Amniotic epithelial cell (primary cell): ENCODE measurements around the gene MANSC1.
"Not testable (repeated sequence)": the region's sequence is repeated elsewhere in the genome, so short reads cannot be mapped to it uniquely, and the experiment has no call there.

Experiments used
- DNase-seq: peaks from one replicate; pipeline ENCODE4 v3.0.0-alpha.2; 2010; ENCODE audit warnings: low read depth

The MANSC1 gene

DNA sequence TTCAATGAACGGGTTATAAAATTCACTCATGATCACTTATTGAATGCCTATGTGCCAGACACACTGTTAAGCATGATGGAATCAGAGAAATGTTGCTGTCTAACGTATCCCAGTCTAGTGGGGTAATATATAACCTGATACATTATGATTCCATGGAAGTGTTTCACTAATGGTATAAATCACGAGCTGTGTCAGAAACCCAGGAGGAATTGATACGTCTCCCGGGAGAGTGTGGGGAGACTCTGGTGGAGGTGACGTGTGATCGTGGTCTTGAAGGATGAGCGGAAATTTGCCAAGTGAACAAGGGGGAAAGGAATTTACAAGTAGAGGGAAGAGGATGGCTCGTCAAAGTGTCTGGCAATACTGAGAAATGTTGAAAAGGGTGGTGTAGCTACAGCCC lies 26.5 kb downstream of the MANSC1 start:
- DNase-seq: no peak

GRCh38 chr12:12323118-12323517 lies 26.9 kb downstream of the MANSC1 start:
- DNase-seq: no peak

- no peak for DNase-seq
Measured at GRCh38 chr12:12319451-12320183, 30.4 kb downstream of the MANSC1 start.

- DNase-seq: no peak
Measured at GRCh38 chr12:12315838-12316237, 34.2 kb downstream of the MANSC1 start.

DNA sequence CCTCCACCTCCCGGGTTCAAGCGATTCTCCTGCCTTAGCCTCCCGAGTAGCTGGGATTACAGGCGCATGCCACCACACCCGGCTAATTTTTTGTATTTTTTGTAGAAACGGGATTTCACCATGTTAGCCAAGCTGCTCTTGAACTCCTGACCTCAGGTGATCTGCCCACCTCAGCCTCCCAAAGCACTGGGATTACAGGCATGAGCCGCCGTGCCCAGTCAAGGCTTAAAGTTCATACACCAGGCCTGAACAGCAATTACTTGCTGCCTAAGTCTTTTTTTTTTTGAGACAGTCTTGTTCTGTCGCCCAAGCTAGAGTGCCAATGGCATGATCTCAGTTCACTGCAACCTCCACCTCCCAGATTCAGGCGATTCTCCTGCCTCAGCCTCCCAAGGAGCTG lies 39.3 kb downstream of the MANSC1 start:
- DNase-seq: not testable (repeated sequence)

DNA sequence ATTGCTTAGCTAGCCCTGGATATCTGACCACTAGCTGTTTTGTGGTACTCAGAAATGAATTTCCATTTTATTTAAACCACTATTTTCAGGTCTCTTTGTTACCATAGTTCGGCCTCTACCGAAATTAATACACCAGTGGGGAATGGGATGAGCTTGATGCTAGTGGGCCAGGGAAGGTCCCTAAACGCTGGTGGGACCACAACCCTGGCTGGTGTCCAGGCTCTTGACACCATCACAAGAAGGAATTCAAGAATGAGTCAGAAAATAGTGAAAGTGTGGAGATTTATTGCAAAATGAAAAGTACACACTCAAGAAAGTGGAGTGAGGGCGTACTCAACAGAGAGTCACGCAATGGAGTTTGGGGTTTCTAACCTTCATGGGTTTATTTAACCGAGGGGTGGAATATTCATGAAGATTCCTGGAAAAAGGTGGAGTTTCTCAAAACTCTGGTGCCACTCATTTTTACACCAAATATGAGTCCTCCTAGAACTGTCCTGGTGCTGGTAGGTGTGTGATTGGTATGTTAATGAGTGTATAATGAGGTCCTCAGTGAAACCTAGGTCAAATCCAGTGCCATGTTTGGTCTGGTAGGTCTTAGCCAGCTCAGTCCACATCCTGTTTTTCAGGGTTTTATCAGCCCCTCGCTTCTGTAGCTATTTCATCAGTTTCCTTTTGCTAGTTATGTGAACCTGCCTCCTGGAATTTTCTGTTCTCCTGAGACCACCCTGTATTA lies 44.3 kb downstream of the MANSC1 start:
- DNase-seq: no peak

DNA sequence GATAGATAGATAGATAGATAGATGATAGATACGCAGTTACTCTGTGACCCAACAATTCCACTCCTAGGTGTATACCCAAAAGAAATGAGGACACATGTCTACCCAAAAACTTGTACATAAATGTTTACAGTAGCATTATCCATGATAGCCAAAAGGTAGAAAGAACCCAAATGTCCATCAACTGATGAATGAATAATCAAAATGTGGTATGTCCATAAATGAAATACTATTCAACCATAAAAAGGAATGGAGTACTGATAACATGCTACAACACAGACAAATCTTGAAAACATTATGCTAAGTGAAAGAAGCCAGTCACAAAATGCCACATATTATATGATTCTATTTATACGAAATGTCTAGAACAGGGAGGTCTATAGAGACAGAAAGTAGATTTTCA lies 47.1 kb downstream of the MANSC1 start:
- no peak for DNase-seq

DNA sequence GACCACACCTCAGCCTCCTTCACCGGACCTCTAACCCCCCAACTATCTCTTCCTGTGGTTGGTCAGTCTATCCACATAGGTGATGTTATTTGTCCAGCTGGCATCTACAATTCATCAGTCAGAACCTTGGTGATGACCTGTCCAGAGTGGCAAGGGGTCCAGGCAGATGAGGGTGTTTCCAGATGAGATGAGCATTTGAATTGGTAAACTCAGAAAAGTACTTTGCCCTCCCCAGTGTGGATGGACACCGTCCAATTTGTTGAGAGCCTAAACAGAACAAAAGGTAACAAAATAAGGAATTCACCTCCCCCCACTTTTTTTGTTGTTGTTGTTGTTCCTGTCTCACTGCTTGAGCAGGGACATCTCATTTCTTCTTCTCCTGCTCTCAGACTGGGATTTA lies 48.9 kb downstream of the MANSC1 start:
- DNase-seq: no peak

- DNase-seq: no peak
Measured at GRCh38 chr12:12297201-12297830, 52.7 kb downstream of the MANSC1 start.

DNA sequence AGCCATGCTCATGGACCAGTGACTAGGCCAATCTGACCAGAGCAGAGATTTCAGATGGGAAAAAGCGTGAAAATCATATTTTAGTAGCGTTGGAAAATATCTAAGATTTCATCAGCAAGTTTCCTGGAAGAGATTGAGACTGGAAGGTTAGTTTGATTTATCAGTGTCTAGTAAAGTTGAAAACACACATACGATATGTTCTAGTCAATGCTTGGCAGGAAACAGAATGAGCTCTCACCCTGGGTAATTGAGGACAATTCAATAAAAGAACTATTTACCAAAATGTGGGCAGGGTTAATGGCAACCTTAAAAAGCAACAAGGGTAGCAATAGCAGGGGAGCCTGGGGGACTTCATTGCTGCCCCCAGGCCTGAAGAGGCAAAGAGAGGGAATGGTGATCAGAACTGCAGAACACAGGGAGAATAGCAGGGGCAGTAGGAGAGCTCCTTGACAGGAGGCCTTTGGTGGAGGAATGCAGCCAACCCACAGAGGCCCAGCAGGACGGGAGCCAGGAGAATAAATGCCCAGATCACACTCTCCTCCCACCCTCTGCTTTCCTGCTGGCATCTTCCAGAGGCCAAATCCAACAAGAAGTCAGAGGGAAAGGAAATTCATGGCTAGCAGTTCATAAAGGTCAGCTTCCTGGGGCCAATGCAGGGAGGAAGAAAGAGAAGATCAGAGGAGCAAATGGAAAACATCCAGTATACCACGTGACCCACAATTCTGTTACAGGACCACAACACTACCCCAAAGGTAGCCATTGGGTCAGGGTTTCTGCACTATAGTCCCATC lies 55.6 kb downstream of the MANSC1 start:
- peak; percentile 41 for DNase-seq

DNA sequence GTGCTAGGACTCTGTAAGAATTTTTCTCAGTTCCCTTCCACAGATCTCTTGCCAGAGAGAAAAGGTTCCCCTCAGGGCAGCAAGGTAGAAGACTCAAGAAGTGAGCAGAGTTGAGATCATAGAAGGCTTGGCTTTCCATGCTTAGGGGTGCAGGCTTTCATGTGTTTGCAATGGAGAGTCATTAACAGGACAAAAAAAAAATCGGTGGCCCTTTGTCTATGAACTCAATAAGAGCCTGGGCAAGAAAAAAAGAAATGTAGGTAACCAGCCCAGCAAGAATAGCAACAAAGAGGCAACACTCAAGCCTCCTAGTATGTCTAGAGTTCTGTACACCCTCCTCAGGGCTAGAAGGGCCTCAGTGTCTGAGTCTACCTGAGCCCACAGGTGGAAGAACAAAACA lies 59.8 kb downstream of the MANSC1 start:
- no peak for DNase-seq

DNA sequence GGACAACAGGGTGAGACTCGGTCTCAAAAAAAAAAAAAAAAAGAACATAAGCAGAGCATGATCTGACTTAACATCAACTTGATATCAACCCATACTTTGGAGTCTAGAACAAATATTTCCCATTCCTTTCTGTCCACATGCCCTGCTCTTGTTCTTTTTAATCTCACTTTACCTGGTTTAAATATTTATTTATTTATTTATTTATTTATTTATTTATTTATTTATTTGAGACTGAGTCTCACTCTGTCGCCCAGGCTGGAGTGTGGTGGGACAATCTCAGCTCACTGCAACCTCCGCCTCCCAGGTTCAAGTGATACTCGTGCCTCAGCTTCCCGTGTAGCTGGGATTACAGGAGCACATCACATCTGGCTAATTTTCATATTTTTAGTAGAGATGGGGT lies 63.6 kb downstream of the MANSC1 start:
- no peak for DNase-seq

DNA sequence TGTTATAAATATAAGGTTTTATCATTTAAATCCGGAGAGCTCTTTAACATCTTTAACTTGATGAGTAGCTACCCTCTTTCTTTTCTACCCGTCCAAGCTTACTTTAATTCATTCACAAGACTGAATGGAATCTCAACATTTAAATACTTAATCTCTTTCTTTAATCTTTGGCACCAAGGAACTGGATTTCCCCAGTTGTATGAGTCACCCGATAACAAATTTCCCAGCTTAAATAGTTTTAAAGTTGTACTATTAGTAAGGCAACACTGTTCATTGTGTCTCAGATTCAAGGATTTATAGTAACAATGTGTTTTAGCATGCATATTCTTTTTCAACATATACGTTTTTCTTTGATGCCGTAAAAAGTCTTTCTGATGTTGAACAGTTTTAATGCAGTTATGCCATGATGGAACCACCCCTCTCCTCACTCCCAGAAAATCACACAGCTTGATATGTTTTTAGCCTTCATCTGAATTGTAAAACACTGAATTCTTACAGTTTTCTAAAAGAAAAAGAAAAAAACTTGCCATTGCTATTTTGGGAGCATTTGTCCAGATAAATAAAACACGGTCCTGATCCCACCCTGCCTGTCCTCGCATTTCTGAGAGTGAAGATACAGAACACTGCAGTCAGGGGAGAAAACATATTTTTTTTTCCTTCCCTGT lies 67.1 kb downstream of the MANSC1 start:
- peak; percentile 84 for DNase-seq

DNA sequence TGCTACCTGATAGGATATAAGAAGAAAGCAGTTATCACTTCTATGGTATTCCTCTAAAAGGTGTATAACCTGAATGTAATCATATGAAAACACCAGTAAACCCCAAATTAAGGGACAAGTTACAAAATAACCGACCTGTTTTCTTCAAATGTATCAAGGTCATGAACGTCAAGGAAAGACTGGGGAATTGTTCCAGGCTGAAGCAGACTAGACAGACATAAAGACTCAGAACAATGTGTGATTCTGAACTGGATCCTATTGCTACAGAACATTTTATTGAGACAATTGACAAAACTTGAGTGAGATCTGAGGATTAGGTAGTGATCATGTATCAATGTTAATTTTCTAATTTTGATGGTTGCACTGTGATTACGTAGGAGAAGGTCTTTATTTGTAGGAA lies 67.8 kb downstream of the MANSC1 start:
- no peak for DNase-seq

DNA sequence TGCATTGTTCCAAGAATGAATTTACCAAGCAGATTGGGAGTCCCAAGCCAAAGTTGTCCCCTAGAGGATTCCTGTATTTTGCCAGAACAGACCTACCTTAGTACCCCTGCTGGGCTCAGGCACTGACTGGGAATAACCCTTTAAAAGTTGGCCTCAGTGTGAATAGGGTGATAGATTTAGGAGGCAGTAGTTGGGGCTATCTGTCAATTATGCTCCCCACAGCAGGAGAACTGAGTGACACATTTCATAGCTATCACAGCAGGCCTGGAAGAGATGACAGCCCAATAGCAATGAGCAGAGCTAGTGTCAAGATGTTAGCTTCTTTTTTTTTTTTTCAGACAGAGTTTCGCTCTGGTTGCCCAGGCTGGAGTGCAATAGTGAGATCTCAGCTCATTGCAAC lies 68.9 kb downstream of the MANSC1 start:
- DNase-seq: no peak

DNA sequence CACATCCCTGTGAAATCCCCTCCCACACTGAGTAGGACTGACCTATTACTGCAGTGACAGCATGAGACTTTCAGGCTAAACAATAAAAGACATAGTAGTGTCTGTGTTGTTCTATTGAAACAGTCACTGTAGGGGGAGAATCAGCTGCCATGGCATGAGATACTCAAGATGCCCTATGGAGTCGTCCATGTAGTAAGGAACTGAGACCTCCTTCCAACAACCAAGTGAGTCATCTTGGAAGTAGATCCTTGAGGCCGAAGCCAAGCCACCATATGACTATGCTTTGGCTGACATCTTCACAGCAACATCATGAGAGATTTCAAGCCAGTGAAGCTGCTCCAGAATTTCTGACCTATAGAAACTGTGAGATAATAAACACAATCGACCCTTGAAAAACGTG lies 71.1 kb downstream of the MANSC1 start:
- peak; percentile 12 for DNase-seq
